Measurements from ENCODE around the gene LGALS3. TPM values are rescaled to one million over a fixed set of nuclear protein-coding genes. Genes with fewer than 3 reads are reported as not detected.

Gene LGALS3
- total RNA-seq, 1 donor from 2014 or later = 12.2 TPM

DNA sequence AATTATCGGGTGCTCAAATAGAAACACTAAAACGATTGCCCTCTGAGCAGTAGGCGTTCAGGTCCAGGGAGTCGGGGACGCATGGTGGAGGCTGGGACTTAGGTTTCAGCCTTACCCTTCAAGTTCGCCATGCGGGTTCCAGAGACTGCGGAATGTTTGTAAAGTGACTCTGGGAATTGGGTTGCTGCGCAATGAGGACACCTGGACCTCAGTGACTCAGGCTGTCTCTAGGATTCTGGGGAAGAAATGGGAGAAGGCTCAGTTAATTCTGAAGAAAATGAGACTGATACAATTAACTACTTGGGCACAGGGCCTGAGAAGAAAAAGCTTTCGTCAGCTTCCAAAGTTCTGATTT is 1.1 kb downstream of the LGALS3 start:
- Mint-ChIP-seq H3K9me3 (no peaks in the 10 kb centered on the region), H3K4me1 (peaks cover 26% of the 10 kb centered on the region), H3K27ac (no peak overlapping the region), H3K27me3 (peaks cover 20% of the 10 kb centered on the region), H3K36me3 (ENCODE audit: low read depth) (peaks cover 8% of the 10 kb centered on the region), H3K4me3 (peak overlapping the region; percentile 82)
- intact Hi-C loops (cut with micrococcal nuclease) = loop anchor here (2.0 kb wide), 1 partner anchor 41 kb away; no protein-coding TSS in a partner anchor
- DNase-seq = no peak

DNA sequence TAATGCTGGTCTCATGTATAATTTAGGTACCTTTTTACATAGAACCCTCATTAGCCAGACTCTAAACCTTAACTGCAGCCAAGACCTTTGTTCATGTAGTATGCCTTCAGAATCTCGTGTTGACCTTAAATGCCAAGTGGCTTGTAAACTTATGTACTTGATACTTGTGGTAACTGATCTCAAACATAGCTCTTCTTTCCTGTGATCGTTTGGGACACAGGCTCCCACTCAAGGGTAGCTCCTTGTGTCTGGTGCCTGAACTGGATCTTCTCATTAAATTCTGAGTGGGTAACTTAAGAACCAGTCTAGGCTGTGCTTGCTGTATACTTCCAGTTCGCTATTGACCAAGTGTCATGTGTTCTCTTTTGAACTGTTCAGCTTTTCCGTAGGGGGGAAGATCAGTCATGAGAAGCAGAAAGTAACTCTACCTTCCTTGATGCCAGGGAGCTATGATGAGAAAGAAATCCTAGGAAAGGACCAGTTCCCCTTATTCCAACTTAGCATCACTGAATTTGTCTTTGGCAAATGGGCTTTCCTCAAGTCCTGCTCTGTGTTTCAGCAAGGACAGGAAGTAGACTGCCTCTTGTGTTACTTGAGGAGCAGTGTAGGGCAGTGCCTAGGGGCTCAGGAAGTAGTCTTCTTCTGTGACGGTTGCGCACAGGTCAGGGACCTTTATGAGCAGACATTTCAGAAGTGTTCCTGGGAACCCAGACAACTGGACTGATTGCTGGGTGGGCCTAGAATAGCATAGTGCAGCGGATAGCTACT is 2.5 kb downstream of the LGALS3 start:
- DNase-seq = no peak
- no peak overlapping the region for H3K27ac Mint-ChIP-seq
- H3K4me3 Mint-ChIP-seq = peak overlapping the region; percentile 82
- peaks cover 8% of the 10 kb centered on the region for H3K36me3 Mint-ChIP-seq (ENCODE audit: low read depth)
- H3K9me3 Mint-ChIP-seq = no peaks in the 10 kb centered on the region
- H3K27me3 Mint-ChIP-seq = peaks cover 20% of the 10 kb centered on the region
- intact Hi-C loops (cut with micrococcal nuclease) = loop anchor here (2.0 kb wide), 1 partner anchor 43 kb away; no protein-coding TSS in a partner anchor
- H3K4me1 Mint-ChIP-seq = peaks cover 19% of the 10 kb centered on the region

DNA sequence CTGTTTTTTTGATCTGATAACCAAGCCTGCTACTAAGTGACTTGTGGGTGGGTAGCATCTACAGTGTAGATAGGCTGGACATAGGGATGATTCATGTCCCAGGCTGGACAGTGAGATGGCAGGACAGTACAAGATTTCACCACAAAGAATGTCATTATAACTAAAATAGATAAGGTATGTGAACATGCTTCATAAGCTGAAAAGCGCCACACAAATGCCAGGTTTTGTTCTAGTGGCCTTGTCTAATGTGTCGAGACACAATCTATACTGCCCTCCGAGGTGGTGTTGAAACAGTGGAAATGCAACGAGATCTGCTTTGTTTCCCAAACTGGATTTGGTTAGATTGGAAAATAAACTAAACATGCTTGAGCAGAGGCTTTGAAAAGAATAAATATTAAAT is 4.4 kb downstream of the LGALS3 start:
- Mint-ChIP-seq H3K36me3 (ENCODE audit: low read depth) (peaks cover 10% of the 10 kb centered on the region), H3K27me3 (peaks cover 6% of the 10 kb centered on the region)

DNA sequence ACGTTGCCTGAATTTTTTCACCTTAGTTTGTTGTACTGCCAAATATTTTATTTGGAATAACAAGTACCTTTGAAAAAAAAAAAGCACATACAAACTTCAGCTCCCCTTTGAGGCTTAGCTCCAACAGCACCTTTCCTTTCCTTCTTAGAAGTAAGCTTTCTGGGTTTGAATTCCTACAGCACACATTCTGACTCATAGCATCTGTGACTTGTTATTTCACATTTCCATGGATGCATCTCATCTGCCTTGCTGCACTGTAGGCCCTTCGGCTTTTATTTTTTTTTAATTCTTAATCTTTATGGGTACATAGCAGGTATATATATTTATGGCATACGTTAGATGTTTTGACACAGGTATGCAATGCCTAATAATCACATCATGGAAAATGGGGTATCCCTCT is 7.2 kb downstream of the LGALS3 start:
- Mint-ChIP-seq H3K4me1 (peaks cover 7% of the 10 kb centered on the region), H3K9me3 (no peaks in the 10 kb centered on the region), H3K4me3 (no peak overlapping the region), H3K27me3 (no peaks in the 10 kb centered on the region), H3K36me3 (ENCODE audit: low read depth) (peaks cover 28% of the 10 kb centered on the region), H3K27ac (no peak overlapping the region)
- intact Hi-C loops (cut with micrococcal nuclease) = no loop called here
- no peak for DNase-seq

More for the DNA sequence above, 4.4 kb downstream of the LGALS3 start:
- no peaks in the 10 kb centered on the region for H3K9me3 Mint-ChIP-seq
- H3K4me1 Mint-ChIP-seq = peaks cover 17% of the 10 kb centered on the region
- no peak overlapping the region for H3K4me3 Mint-ChIP-seq
- no peak for DNase-seq
- H3K27ac Mint-ChIP-seq = no peak overlapping the region
- intact Hi-C loops (cut with micrococcal nuclease) = no loop called here

DNA sequence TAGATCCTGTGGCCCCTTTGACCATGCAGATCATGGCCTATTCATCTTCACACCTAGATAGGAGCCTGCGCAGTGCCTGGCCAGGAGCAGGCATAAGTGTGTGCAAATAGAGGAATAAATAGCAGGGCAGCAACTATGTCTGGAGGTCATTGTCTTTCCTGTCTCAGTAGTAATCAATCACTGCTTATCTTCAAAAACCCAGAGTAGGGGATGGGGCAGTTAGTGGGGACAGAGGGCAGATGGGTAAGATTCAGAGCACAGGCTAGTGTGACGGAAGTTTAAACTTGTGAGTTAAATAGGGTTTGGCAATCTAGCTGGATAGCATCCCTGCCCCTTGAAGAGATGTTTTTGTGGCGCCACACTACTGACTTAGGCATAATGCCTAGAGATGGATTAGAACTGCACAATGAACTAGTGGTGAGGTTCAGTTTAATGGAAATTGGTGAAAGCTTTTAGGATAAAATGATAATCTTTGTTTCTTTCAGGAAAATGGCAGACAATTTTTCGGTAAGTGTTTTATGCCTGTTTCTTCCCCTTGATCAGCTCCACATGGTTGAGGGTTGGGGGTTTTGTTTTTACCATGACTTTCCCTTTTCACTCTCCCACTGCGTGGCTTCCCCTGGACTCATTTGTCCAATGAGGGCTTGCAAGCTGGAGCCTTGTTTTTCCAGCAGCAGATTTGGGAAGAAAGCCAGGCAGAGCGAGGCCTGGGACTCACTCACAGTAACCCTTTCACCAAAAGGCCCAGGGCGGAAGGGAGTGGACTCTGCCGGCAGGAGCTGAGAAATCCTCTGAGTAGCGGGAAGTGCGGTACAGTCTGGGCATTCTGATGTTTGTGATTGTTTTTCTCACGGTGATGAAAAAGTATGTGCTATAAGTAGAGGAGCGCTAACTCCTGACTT is 8.1 kb downstream of the LGALS3 start:
- Mint-ChIP-seq H3K27me3 (no peaks in the 10 kb centered on the region), H3K4me3 (no peak overlapping the region), H3K9me3 (no peaks in the 10 kb centered on the region), H3K36me3 (ENCODE audit: low read depth) (peaks cover 35% of the 10 kb centered on the region), H3K27ac (no peak overlapping the region), H3K4me1 (no peaks in the 10 kb centered on the region)
- intact Hi-C loops (cut with micrococcal nuclease) = no loop called here
- DNase-seq = no peak

DNA sequence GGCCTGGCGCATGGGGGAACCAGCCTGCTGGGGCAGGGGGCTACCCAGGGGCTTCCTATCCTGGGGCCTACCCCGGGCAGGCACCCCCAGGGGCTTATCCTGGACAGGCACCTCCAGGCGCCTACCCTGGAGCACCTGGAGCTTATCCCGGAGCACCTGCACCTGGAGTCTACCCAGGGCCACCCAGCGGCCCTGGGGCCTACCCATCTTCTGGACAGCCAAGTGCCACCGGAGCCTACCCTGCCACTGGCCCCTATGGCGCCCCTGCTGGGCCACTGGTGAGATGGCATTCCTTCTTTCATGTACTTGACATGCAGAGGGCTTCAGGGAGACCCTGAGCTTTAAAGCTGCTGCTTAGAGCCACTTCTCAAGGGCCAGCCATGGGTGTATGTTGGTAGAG is 9.0 kb downstream of the LGALS3 start:
- intact Hi-C loops (cut with micrococcal nuclease) = no loop called here
- Mint-ChIP-seq H3K4me3 (no peak overlapping the region), H3K27me3 (no peaks in the 10 kb centered on the region), H3K27ac (no peak overlapping the region), H3K4me1 (no peaks in the 10 kb centered on the region), H3K36me3 (ENCODE audit: low read depth) (peaks cover 36% of the 10 kb centered on the region), H3K9me3 (no peaks in the 10 kb centered on the region)
- no peak for DNase-seq

DNA sequence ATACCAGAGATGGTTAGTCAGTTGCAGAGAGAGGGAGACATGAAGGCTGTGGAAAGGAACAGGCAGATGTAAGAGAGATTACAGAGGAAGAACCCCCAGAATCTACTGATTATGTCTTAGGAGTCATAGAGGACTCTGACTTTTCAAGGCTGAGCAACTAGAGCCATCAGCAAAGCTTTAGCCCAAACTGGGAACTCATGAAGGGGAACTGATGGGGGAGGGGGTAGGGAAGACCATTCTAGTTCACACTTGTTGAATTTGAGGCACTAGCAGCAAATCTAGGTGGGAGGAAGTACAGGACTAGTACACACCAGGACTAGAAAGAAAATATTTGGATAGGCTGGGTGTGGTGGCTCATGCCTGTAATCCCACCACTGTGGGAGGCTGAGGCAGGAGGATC is 10.1 kb downstream of the LGALS3 start:
- Mint-ChIP-seq H3K9me3 (no peaks in the 10 kb centered on the region), H3K4me3 (no peak overlapping the region), H3K27ac (peak overlapping the region; percentile 21), H3K4me1 (peaks cover 4% of the 10 kb centered on the region), H3K36me3 (ENCODE audit: low read depth) (peaks cover 39% of the 10 kb centered on the region), H3K27me3 (no peaks in the 10 kb centered on the region)
- DNase-seq = no peak
- intact Hi-C loops (cut with micrococcal nuclease) = no loop called here

DNA sequence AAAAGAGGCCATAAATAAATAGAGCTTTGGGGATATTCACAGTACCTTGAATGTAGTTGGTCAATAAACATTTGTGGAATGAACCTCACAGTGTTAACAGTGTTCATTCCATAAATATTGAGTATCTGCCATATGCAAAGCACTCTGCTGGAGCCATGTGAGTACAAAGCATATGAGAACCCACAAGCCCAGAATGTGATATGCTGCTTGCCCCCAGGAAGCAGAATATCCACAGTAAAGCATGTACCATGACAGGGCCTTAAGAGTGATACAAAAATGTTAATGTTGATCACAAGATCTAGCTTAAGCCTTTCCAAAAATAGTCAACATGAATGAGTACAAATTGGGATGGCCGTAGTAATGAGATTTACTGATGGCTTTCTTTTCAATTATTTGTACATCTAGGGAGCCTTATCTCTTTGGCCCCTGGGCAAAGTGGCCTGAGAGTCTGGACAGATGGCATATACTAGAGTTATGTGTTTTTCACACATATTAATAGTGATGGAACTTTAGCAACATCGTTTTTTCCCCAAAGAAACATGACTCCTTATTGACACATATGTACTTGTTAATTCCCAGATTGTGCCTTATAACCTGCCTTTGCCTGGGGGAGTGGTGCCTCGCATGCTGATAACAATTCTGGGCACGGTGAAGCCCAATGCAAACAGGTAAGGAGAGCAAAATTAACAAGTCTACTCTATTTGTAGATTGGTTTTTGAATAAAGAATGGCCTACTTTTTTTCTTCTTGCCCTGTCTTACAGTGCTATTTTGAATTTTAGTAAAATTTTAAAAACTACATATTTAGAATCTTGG is 10.9 kb downstream of the LGALS3 start:
- Mint-ChIP-seq H3K27me3 (no peaks in the 10 kb centered on the region), H3K36me3 (ENCODE audit: low read depth) (peaks cover 43% of the 10 kb centered on the region), H3K4me3 (no peak overlapping the region), H3K9me3 (no peaks in the 10 kb centered on the region), H3K27ac (no peak overlapping the region), H3K4me1 (peaks cover 4% of the 10 kb centered on the region)
- intact Hi-C loops (cut with micrococcal nuclease) = no loop called here
- no peak for DNase-seq

DNA sequence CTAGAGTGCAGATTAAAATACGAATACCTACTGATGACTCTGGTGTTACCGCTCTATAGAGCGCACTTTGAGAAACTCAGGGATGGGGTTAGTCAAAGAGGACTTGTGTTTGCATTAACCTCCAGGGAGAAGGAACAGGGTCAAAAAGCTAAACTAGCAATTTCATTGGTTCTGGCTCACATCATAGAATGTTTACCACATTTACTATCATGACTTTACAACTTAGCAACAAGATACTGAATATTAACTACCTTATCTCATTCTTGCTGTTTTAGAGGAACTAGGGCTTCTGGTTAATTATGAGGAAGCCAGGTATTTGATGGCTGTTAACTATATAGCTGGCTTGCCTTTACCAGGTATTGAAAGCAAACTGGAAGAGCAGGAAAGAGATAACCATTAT is 12.8 kb downstream of the LGALS3 start:
- peaks cover 4% of the 10 kb centered on the region for H3K4me1 Mint-ChIP-seq
- H3K36me3 Mint-ChIP-seq (ENCODE audit: low read depth) = peaks cover 53% of the 10 kb centered on the region
- no peaks in the 10 kb centered on the region for H3K9me3 Mint-ChIP-seq

DNA sequence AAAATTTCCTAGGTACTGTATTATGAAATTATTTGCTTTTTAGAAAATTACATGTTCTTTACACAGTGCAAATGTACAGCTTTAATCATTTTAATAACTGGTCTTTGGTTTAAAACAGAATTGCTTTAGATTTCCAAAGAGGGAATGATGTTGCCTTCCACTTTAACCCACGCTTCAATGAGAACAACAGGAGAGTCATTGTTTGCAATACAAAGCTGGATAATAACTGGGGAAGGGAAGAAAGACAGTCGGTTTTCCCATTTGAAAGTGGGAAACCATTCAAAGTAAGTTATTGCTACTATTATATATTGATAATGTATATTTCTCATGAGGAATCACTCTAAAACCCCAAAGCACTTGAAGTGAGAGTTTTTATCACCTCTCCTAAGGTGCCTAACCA is 13.4 kb downstream of the LGALS3 start:
- no peaks in the 10 kb centered on the region for H3K27me3 Mint-ChIP-seq
- H3K36me3 Mint-ChIP-seq (ENCODE audit: low read depth) = peaks cover 56% of the 10 kb centered on the region
- H3K9me3 Mint-ChIP-seq = no peaks in the 10 kb centered on the region
- intact Hi-C loops (cut with micrococcal nuclease) = no loop called here
- peaks cover 4% of the 10 kb centered on the region for H3K4me1 Mint-ChIP-seq
- H3K27ac Mint-ChIP-seq = no peak overlapping the region
- H3K4me3 Mint-ChIP-seq = no peak overlapping the region
- DNase-seq = no peak

More for the DNA sequence above, 12.8 kb downstream of the LGALS3 start:
- Mint-ChIP-seq H3K27me3 (no peaks in the 10 kb centered on the region), H3K27ac (no peak overlapping the region), H3K4me3 (no peak overlapping the region)
- no peak for DNase-seq
- intact Hi-C loops (cut with micrococcal nuclease) = no loop called here

DNA sequence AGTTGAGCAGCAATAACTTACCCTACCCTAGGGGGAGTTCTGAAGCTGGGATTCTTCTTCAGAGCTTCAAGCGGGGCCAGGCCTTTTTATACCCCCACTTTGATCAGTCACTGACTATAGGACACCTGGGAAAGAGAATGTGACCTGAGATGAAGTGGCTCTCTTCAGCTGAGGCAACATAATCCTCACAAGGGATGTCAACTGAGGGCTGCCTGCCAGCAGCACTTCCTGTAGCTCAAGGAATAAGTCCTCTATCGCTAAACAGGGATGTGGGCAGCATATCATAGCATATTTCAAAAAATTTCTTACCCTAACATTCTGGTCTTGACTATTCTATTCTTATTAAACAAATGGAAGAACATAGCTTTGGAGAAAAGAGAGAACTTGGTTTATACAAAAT is 17.4 kb downstream of the LGALS3 start:
- DNase-seq = no peak
- H3K27me3 Mint-ChIP-seq = no peaks in the 10 kb centered on the region
- intact Hi-C loops (cut with micrococcal nuclease) = no loop called here
- no peak overlapping the region for H3K27ac Mint-ChIP-seq
- no peaks in the 10 kb centered on the region for H3K9me3 Mint-ChIP-seq
- peaks cover 50% of the 10 kb centered on the region for H3K36me3 Mint-ChIP-seq (ENCODE audit: low read depth)
- peaks cover 4% of the 10 kb centered on the region for H3K4me1 Mint-ChIP-seq
- no peak overlapping the region for H3K4me3 Mint-ChIP-seq

DNA sequence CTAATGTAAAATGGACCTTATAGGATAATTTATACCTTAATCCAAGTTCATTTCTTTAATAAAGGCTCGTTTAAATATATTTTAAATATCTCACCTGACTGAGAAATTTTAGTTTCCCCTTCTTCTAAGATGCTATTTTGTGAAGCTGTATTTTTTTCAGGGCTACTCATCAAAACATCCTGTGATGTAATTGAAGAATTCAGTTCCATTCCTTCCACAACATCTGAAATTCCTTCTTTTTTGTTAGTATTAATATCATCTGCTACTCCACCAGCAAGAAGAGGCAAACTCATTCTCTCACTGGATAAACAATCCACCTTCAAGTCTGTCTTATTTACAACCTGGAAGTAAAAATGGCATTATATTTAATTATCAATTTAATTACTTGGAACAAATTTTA is 22.5 kb downstream of the LGALS3 start:
- Mint-ChIP-seq H3K9me3 (no peaks in the 10 kb centered on the region), H3K36me3 (ENCODE audit: low read depth) (peaks cover 46% of the 10 kb centered on the region), H3K4me3 (no peak overlapping the region), H3K4me1 (peaks cover 2% of the 10 kb centered on the region), H3K27me3 (no peaks in the 10 kb centered on the region), H3K27ac (no peak overlapping the region)
- DNase-seq = no peak
- intact Hi-C loops (cut with micrococcal nuclease) = no loop called here

DNA sequence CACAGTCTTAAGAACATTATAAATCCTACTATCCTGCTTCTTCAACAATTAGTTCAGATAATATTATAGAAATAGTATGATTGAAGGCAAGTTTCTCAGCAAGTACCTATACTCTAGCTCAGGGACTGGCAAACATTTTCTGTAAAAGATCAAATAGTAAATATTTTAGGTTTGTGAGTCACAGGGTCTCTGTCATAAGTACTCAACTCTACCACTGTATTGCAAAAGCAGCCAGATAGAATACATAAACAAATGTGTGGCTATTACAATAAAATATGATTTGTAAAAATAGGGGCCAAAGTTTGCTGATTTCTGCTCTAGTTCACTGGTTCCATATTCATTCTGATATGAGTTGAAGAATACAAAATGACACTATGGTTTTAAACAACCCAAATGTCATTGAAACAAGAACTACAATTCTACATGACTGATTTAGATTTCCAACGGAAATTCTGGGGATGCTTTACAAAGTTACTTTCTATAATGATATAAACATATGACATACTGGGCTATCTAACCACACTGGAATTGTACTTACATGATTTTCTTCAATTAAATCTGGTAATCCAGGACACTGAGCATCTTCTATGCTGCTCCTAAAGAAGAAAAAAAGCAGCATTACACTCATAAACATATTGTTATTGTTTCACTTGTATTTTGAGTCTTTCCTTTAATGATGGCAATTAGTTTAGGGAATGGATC is 23.2 kb downstream of the LGALS3 start:
- no peak overlapping the region for H3K27ac Mint-ChIP-seq
- intact Hi-C loops (cut with micrococcal nuclease) = no loop called here
- H3K9me3 Mint-ChIP-seq = no peaks in the 10 kb centered on the region
- H3K36me3 Mint-ChIP-seq (ENCODE audit: low read depth) = peaks cover 47% of the 10 kb centered on the region
- H3K4me1 Mint-ChIP-seq = peaks cover 7% of the 10 kb centered on the region
- no peak overlapping the region for H3K4me3 Mint-ChIP-seq
- H3K27me3 Mint-ChIP-seq = no peaks in the 10 kb centered on the region
- DNase-seq = no peak

Data from activated CD4-positive, alpha-beta T cell treated with anti-CD3 and anti-CD28 coated beads, Interleukin-2, amount 10 ng/mL, durations not matched to agents 24 days and 14 days (primary cell).